Measurements from ENCODE around the gene CNN3. TPM values are rescaled to one million over a fixed set of nuclear protein-coding genes. Genes with fewer than 3 reads are reported as not detected.

The CNN3 gene
- total and polyA plus RNA-seq, 3 donors from 2014 or later = 45.9 to 114 (median 61.4) TPM

DNA sequence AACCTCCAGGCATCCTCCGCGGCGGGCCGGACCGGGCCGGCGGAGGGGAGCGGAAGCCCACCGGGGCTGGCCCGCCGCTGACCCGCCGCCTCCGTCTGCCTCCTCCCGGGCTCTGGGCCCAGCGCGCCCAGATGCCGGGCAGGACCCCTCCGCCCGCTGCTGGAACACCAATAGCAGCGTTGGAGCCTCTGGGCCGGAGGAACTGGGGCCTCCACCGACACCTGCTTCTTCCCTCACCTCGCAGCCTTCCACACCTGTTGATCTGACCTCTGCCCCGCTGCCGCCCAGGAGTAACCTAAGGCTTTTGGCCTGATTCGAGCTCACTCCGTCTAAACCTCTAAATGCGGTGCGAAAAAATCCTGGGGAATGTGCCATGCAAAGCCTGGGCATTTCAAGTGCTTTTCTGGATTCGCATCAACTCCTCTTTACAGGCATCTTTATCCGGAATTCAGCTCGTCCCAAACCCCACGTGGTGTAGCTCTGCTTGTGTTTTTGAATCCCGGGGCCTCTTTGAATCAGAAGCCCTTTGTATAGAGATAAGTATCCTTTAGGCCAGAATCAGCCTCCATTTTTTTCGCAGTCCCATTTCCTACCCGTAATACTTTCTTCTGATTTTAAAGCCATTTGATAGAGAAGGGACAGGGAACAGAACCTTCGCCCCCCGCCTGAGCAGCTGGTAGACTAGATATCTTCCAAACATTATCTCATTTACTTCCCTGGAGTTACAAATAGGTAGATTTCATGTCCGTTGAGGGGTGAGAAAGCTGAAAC is 680 bp upstream of the CNN3 start:
- WGBS, 2 donors = 9% methylated on average over 18 to 26 of the region's 40 CpGs
- Histone ChIP-seq H3K4me3 (peak overlapping the region; percentile 65 to 74), H3K27ac (peak overlapping the region; percentile 92 to 95), H3K9me3 (no peaks in the 10 kb centered on the region), H3K36me3 (ENCODE audit: low read depth, missing control alignments) (no peaks in the 10 kb centered on the region), H3K4me1 (peaks cover 11% of the 10 kb centered on the region), H3K27me3 (no peaks in the 10 kb centered on the region)
- DNase-seq = peak; percentile 34
- TF ChIP-seq POLR2A (IDR thresholded peaks at IDR 0.05) = no peak
- TF ChIP-seq, protein P1, sequence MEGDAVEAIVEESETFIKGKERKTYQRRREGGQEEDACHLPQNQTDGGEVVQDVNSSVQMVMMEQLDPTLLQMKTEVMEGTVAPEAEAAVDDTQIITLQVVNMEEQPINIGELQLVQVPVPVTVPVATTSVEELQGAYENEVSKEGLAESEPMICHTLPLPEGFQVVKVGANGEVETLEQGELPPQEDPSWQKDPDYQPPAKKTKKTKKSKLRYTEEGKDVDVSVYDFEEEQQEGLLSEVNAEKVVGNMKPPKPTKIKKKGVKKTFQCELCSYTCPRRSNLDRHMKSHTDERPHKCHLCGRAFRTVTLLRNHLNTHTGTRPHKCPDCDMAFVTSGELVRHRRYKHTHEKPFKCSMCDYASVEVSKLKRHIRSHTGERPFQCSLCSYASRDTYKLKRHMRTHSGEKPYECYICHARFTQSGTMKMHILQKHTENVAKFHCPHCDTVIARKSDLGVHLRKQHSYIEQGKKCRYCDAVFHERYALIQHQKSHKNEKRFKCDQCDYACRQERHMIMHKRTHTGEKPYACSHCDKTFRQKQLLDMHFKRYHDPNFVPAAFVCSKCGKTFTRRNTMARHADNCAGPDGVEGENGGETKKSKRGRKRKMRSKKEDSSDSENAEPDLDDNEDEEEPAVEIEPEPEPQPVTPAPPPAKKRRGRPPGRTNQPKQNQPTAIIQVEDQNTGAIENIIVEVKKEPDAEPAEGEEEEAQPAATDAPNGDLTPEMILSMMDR (IDR thresholded peaks at IDR 0.05) = no peak
- intact Hi-C loops (cut with DNase I; ENCODE audit: low total_unique reads) = loop anchor here (5.0 to 10.0 kb wide), 2 partner anchors 65 to 107 kb away; no protein-coding TSS in a partner anchor

DNA sequence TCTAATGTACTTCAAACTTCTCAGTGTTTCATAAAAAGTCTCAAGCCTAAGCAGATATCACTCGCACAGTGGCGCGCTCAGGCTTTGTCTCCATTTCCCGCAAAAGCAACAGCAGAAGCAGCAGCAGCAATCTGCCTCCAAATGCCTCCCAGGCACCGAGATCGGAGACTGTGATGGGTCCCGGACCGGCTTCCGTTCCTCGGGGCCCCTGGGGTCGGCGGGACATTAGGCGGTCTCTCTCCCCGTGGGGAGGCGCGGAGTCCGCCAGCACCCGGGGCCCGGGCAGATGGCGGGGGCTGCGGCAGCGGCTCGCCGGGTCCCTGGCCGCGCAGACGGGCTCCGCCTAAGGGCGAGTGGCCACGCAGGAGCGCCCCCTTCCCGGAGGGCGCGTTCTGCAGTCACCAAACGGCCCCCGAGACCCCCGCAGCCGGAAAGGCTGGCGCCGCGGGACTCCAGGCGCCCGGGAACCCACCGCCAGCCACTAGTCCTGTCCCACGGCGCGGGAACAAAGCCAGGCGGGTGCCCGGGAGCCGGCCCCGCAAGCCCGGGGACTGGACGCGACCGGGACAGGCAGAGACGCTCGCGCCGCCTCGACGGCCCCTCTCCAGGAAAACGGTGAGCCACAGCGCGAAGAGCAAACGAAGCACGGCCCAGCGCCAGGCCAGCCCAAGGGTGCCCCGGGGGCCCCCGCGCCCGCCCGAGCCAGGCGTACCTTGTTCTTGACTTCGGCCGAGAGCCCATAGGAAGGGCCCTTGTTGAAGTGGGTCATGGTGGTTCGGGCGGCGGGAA is 590 bp downstream of the CNN3 start:
- peaks cover 11% of the 10 kb centered on the region for H3K4me1 ChIP-seq
- 1 to 3% methylated on average over 4 to 57 of the region's 78 CpGs for WGBS, 2 donors
- intact Hi-C loops (cut with DNase I; ENCODE audit: low total_unique reads) = loop anchor here (5.0 to 10.0 kb wide), 2 partner anchors 64 to 108 kb away; no protein-coding TSS in a partner anchor
- H3K36me3 ChIP-seq (ENCODE audit: low read depth, missing control alignments) = no peaks in the 10 kb centered on the region
- TF ChIP-seq POLR2A (IDR thresholded peaks at IDR 0.05) = no peak
- TF ChIP-seq, protein P1 (IDR thresholded peaks at IDR 0.05) = peak; percentile 9 to 31 (median 29)
- H3K4me3 ChIP-seq = peak overlapping the region; percentile 65 to 74
- H3K27ac ChIP-seq = peak overlapping the region; percentile 92 to 95
- DNase-seq = peak; percentile 38
- no peaks in the 10 kb centered on the region for H3K27me3 ChIP-seq
- no peaks in the 10 kb centered on the region for H3K9me3 ChIP-seq

DNA sequence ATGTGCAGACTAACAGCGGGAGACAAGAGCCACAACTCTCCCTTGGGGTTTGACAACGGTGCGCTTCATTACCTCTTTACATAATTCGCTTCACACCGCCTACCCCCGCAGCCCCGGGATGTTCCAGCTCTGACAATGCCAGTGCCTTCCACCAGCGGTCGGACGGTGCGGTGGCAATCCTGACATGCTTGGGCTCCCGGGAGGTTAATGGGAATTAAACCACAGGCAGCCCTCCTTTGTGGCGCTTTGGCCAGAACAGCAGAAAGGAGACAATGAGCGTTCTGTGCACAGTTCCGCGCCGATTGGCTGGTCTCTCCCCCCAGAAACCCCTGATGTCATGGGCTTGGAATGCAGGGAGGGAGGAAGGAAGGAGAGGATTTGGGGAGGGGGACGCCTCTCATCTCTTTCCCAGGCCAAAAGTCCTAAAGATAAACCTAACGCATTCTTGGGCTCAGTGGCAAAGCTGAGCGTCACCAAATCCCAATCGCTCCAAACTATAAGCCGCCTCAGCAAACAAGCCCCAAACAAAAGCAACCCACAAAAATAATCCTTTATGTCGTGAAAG is 1.3 kb downstream of the CNN3 start:
- H3K4me1 ChIP-seq = peaks cover 11% of the 10 kb centered on the region
- H3K27me3 ChIP-seq = no peaks in the 10 kb centered on the region
- no peaks in the 10 kb centered on the region for H3K9me3 ChIP-seq
- no peaks in the 10 kb centered on the region for H3K36me3 ChIP-seq (ENCODE audit: low read depth, missing control alignments)
- intact Hi-C loops (cut with DNase I; ENCODE audit: low total_unique reads) = loop anchor here (5.0 to 10.0 kb wide), 2 partner anchors 63 to 109 kb away; no protein-coding TSS in a partner anchor
- DNase-seq = peak; percentile 67
- 1% methylated on average over 23 of the region's 23 CpGs for WGBS, 2 donors
- no peak for TF ChIP-seq POLR2A (IDR thresholded peaks at IDR 0.05)
- TF ChIP-seq, protein P1 (IDR thresholded peaks at IDR 0.05) = no peak
- peak overlapping the region; percentile 92 to 95 for H3K27ac ChIP-seq
- peak overlapping the region; percentile 65 to 74 for H3K4me3 ChIP-seq

DNA sequence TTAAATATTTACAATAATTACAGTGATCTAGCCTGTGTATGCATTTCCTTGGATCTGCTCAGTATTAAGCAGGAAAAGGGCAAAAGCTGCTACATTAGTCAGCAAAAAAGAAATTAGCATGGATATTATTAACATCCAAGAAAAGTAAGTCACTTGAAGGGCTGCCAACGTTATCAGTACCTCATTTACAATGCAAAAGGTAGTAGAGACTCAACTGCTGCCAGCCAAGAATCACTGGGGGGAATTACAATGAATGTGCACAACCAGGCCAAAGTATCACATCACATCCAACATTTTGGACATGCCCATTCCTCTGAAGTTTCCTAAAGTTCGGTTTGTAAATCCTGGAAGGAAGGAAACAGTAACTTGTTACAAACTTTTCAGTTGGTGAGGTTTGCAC is 1.9 kb downstream of the CNN3 start:
- no peaks in the 10 kb centered on the region for H3K9me3 ChIP-seq
- H3K36me3 ChIP-seq (ENCODE audit: low read depth, missing control alignments) = no peaks in the 10 kb centered on the region
- peak overlapping the region; percentile 65 to 74 for H3K4me3 ChIP-seq
- intact Hi-C loops (cut with DNase I; ENCODE audit: low total_unique reads) = loop anchor here (5.0 to 10.0 kb wide), 2 partner anchors 63 to 110 kb away; no protein-coding TSS in a partner anchor
- no peak for DNase-seq
- WGBS, 2 donors = 1 to 5% methylated on average over 2 of the region's 2 CpGs
- peaks cover 11% of the 10 kb centered on the region for H3K4me1 ChIP-seq
- TF ChIP-seq, protein P1 (IDR thresholded peaks at IDR 0.05) = no peak
- no peak for TF ChIP-seq POLR2A (IDR thresholded peaks at IDR 0.05)
- peak overlapping the region; percentile 92 to 95 for H3K27ac ChIP-seq
- no peaks in the 10 kb centered on the region for H3K27me3 ChIP-seq
